ENCODE data around the gene PLCH1. TPM values are rescaled to one million over a fixed set of nuclear protein-coding genes. Genes with fewer than 3 reads are reported as not detected.

Gene PLCH1
- total and polyA plus RNA-seq, 4 experiments from 2014 or later, result 0.02 TPM; not detected in 3

GRCh38 chr3:155516439-155516838 lies 228.4 kb downstream of the PLCH1 start:
- H3K9me3 Mint-ChIP-seq, result peaks cover 3 to 12% (median 7%) of the 10 kb centered on the region in 8 donors

GRCh38 chr3:155512867-155513261 lies 232.0 kb downstream of the PLCH1 start:
- DNase-seq, result no peak
- ChIA-PET CTCF (ENCODE audit: partially characterized antibody) (no interaction called here), POLR2A (ENCODE audit: partially characterized antibody) (no interaction called here)
- Mint-ChIP-seq H3K36me3 (peaks cover 2% of the 10 kb centered on the region in 2 donors), H3K9me3 (peaks cover 3 to 11% (median 7%) of the 10 kb centered on the region in 8 donors), H3K27ac (no peak overlapping the region), H3K4me1 (no peaks in the 10 kb centered on the region), H3K27me3 (no peaks in the 10 kb centered on the region), H3K4me3 (no peak overlapping the region)
- intact Hi-C loops (cut with micrococcal nuclease), result no loop called here
- Histone ChIP-seq H3K36me3 (ENCODE audit: insufficient read depth, low read length) (no peaks in the 10 kb centered on the region), H3K9me3 (ENCODE audit: control insufficient read depth in 1 of 2, low read length in 2 of 2) (no peaks in the 10 kb centered on the region), H3K4me1 (ENCODE audit: insufficient read depth, low read length) (no peaks in the 10 kb centered on the region), H3K27ac (ENCODE audit: low read depth, low read length) (no peak overlapping the region), H3K27me3 (ENCODE audit: insufficient read depth, low read length) (no peaks in the 10 kb centered on the region), H3K4me3 (ENCODE audit: low read length in 2 of 2) (no peak overlapping the region)

More at GRCh38 chr3:155516439-155516838, 228.4 kb downstream of the PLCH1 start:
- Mint-ChIP-seq H3K4me3 (no peak overlapping the region), H3K36me3 (peaks cover 2% of the 10 kb centered on the region in 2 donors), H3K27me3 (no peaks in the 10 kb centered on the region), H3K27ac (no peak overlapping the region), H3K4me1 (no peaks in the 10 kb centered on the region)
- ChIA-PET POLR2A (ENCODE audit: partially characterized antibody) (no interaction called here), CTCF (ENCODE audit: partially characterized antibody) (no interaction called here)
- H3K4me1 ChIP-seq (ENCODE audit: insufficient read depth, low read length), result no peaks in the 10 kb centered on the region
- intact Hi-C loops (cut with micrococcal nuclease), result no loop called here
- H3K9me3 ChIP-seq (ENCODE audit: control insufficient read depth in 1 of 2, low read length in 2 of 2), result no peaks in the 10 kb centered on the region
- H3K27me3 ChIP-seq (ENCODE audit: insufficient read depth, low read length), result no peaks in the 10 kb centered on the region
- DNase-seq, result no peak
- no peaks in the 10 kb centered on the region for H3K36me3 ChIP-seq (ENCODE audit: insufficient read depth, low read length)
- H3K27ac ChIP-seq (ENCODE audit: low read depth, low read length), result no peak overlapping the region
- H3K4me3 ChIP-seq (ENCODE audit: low read length in 2 of 2), result no peak overlapping the region

GRCh38 chr3:155512175-155512866 lies 232.6 kb downstream of the PLCH1 start:
- Mint-ChIP-seq H3K36me3 (peaks cover 2% of the 10 kb centered on the region in 2 donors), H3K4me1 (no peaks in the 10 kb centered on the region), H3K27ac (no peak overlapping the region), H3K27me3 (no peaks in the 10 kb centered on the region), H3K4me3 (no peak overlapping the region), H3K9me3 (peaks cover 3 to 11% (median 7%) of the 10 kb centered on the region in 8 donors)
- Histone ChIP-seq H3K36me3 (ENCODE audit: insufficient read depth, low read length) (no peaks in the 10 kb centered on the region), H3K9me3 (ENCODE audit: control insufficient read depth in 1 of 2, low read length in 2 of 2) (no peaks in the 10 kb centered on the region), H3K4me1 (ENCODE audit: insufficient read depth, low read length) (no peaks in the 10 kb centered on the region), H3K27me3 (ENCODE audit: insufficient read depth, low read length) (no peaks in the 10 kb centered on the region), H3K27ac (ENCODE audit: low read depth, low read length) (no peak overlapping the region), H3K4me3 (ENCODE audit: low read length in 2 of 2) (no peak overlapping the region)
- DNase-seq, result no peak
- intact Hi-C loops (cut with micrococcal nuclease), result no loop called here
- CTCF ChIA-PET (ENCODE audit: partially characterized antibody), result no interaction called here
- POLR2A ChIA-PET (ENCODE audit: partially characterized antibody), result no interaction called here

- ChIA-PET CTCF (ENCODE audit: partially characterized antibody) (no interaction called here), POLR2A (ENCODE audit: partially characterized antibody) (no interaction called here)
- Mint-ChIP-seq H3K36me3 (no peaks in the 10 kb centered on the region), H3K4me3 (no peak overlapping the region), H3K27me3 (no peaks in the 10 kb centered on the region), H3K27ac (no peak overlapping the region), H3K4me1 (no peaks in the 10 kb centered on the region), H3K9me3 (no peaks in the 10 kb centered on the region)
- no peaks in the 10 kb centered on the region for H3K27me3 ChIP-seq (ENCODE audit: insufficient read depth, low read length)
- intact Hi-C loops (cut with micrococcal nuclease), result no loop called here
- H3K9me3 ChIP-seq (ENCODE audit: control insufficient read depth in 1 of 2, low read length in 2 of 2), result no peaks in the 10 kb centered on the region
- no peak overlapping the region for H3K27ac ChIP-seq (ENCODE audit: low read depth, low read length)
- H3K36me3 ChIP-seq (ENCODE audit: insufficient read depth, low read length), result no peaks in the 10 kb centered on the region
- no peak for DNase-seq
- H3K4me3 ChIP-seq (ENCODE audit: low read length in 2 of 2), result no peak overlapping the region
- no peaks in the 10 kb centered on the region for H3K4me1 ChIP-seq (ENCODE audit: insufficient read depth, low read length)
These were observed 240.2 kb downstream of the PLCH1 start for GRCh38 chr3:155504682-155505081.

- no peaks in the 10 kb centered on the region for H3K9me3 ChIP-seq (ENCODE audit: control insufficient read depth in 1 of 2, low read length in 2 of 2)
- H3K4me1 Mint-ChIP-seq, result no peaks in the 10 kb centered on the region
- H3K4me3 ChIP-seq (ENCODE audit: low read length in 2 of 2), result no peak overlapping the region
- H3K9me3 Mint-ChIP-seq, result no peaks in the 10 kb centered on the region
- no peaks in the 10 kb centered on the region for H3K36me3 ChIP-seq (ENCODE audit: insufficient read depth, low read length)
- H3K27ac Mint-ChIP-seq, result no peak overlapping the region
- no peaks in the 10 kb centered on the region for H3K36me3 Mint-ChIP-seq
- ChIA-PET CTCF (ENCODE audit: partially characterized antibody) (no interaction called here), POLR2A (ENCODE audit: partially characterized antibody) (no interaction called here)
- no peaks in the 10 kb centered on the region for H3K27me3 ChIP-seq (ENCODE audit: insufficient read depth, low read length)
- no peak for DNase-seq
- H3K27me3 Mint-ChIP-seq, result no peaks in the 10 kb centered on the region
- no peak overlapping the region for H3K4me3 Mint-ChIP-seq
- no peaks in the 10 kb centered on the region for H3K4me1 ChIP-seq (ENCODE audit: insufficient read depth, low read length)
- no peak overlapping the region for H3K27ac ChIP-seq (ENCODE audit: low read depth, low read length)
- intact Hi-C loops (cut with micrococcal nuclease), result no loop called here
These were observed 242.2 kb downstream of the PLCH1 start for GRCh38 chr3:155502630-155503029.

GRCh38 chr3:155500194-155500818 lies 244.6 kb downstream of the PLCH1 start:
- H3K27ac Mint-ChIP-seq, result no peak overlapping the region
- CTCF ChIA-PET (ENCODE audit: partially characterized antibody), result no interaction called here

GRCh38 chr3:155497930-155498647 lies 246.8 kb downstream of the PLCH1 start:
- Mint-ChIP-seq H3K36me3 (no peaks in the 10 kb centered on the region), H3K27me3 (no peaks in the 10 kb centered on the region), H3K4me3 (no peak overlapping the region), H3K9me3 (no peaks in the 10 kb centered on the region), H3K27ac (no peak overlapping the region), H3K4me1 (no peaks in the 10 kb centered on the region)
- Histone ChIP-seq H3K9me3 (ENCODE audit: control insufficient read depth in 1 of 2, low read length in 2 of 2) (no peaks in the 10 kb centered on the region), H3K27ac (ENCODE audit: low read depth, low read length) (no peak overlapping the region), H3K36me3 (ENCODE audit: insufficient read depth, low read length) (no peaks in the 10 kb centered on the region), H3K27me3 (ENCODE audit: insufficient read depth, low read length) (no peaks in the 10 kb centered on the region), H3K4me1 (ENCODE audit: insufficient read depth, low read length) (no peaks in the 10 kb centered on the region), H3K4me3 (ENCODE audit: low read length in 2 of 2) (no peak overlapping the region)
- ChIA-PET CTCF (ENCODE audit: partially characterized antibody) (no interaction called here), POLR2A (ENCODE audit: partially characterized antibody) (no interaction called here)
- DNase-seq, result no peak
- intact Hi-C loops (cut with micrococcal nuclease), result no loop called here

More at GRCh38 chr3:155500194-155500818, 244.6 kb downstream of the PLCH1 start:
- Mint-ChIP-seq H3K36me3 (no peaks in the 10 kb centered on the region), H3K4me3 (no peak overlapping the region), H3K4me1 (no peaks in the 10 kb centered on the region), H3K9me3 (no peaks in the 10 kb centered on the region), H3K27me3 (no peaks in the 10 kb centered on the region)
- Histone ChIP-seq H3K27ac (ENCODE audit: low read depth, low read length) (no peak overlapping the region), H3K27me3 (ENCODE audit: insufficient read depth, low read length) (no peaks in the 10 kb centered on the region), H3K4me1 (ENCODE audit: insufficient read depth, low read length) (no peaks in the 10 kb centered on the region), H3K9me3 (ENCODE audit: control insufficient read depth in 1 of 2, low read length in 2 of 2) (no peaks in the 10 kb centered on the region), H3K36me3 (ENCODE audit: insufficient read depth, low read length) (no peaks in the 10 kb centered on the region), H3K4me3 (ENCODE audit: low read length in 2 of 2) (no peak overlapping the region)
- intact Hi-C loops (cut with micrococcal nuclease), result no loop called here
- POLR2A ChIA-PET (ENCODE audit: partially characterized antibody), result no interaction called here
- DNase-seq, result no peak
